ENCODE measurements around the gene IL27RA.
A peak's percentile ranks its signal among the peaks of the same experiment; 100 is the strongest.

Gene IL27RA

DNA sequence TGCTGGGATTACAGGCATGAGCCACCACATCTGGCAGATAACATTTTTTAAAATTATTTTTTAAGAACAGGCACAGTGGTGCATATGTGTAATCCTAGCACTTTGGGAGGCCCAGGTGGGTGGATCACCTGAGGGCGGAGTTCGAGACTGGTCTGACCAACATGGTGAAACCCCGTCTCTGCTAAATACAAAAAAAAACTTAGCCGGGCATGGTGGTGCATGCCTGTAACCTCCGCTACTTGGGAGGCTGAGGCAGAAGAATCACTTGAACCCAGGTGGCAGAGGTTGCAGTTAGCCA, 30.9 kb downstream of the IL27RA start:
- Histone ChIP-seq H3K4me1 (ENCODE audit: insufficient read depth, low read length) (peaks cover 8% of the 10 kb centered on the region), H3K27me3 (ENCODE audit: insufficient read depth, low read length) (peaks cover 8% of the 10 kb centered on the region), H3K9me3 (ENCODE audit: low read length) (no peaks in the 10 kb centered on the region), H3K4me3 (ENCODE audit: low read length) (no peak overlapping the region), H3K36me3 (ENCODE audit: insufficient read depth, low read length) (no peaks in the 10 kb centered on the region), H2AFZ (ENCODE audit: low read depth, low read length) (no peak overlapping the region)

DNA sequence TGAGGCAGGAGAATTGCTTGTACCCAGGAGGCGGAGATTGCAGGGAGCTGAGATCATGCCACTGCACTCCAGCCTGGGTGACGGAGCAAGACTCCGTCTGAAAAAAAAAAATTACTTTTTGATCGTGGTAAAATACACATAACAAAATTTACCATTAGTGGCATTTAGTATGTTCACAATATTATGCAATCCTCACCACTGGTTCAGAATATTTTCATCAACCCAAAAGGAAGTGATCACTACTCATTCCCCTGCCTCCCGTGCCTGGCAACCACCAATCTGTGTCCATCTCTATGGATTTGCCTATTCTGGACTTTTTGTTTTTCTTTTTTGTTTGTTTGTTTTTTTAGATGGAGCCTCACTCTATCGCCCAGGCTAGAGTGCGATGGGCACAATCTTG, 31.5 kb downstream of the IL27RA start:
- H3K4me3 ChIP-seq (ENCODE audit: low read length), result no peak overlapping the region
- H3K9me3 ChIP-seq (ENCODE audit: low read length), result no peaks in the 10 kb centered on the region
- peaks cover 6% of the 10 kb centered on the region for H3K4me1 ChIP-seq (ENCODE audit: insufficient read depth, low read length)

DNA sequence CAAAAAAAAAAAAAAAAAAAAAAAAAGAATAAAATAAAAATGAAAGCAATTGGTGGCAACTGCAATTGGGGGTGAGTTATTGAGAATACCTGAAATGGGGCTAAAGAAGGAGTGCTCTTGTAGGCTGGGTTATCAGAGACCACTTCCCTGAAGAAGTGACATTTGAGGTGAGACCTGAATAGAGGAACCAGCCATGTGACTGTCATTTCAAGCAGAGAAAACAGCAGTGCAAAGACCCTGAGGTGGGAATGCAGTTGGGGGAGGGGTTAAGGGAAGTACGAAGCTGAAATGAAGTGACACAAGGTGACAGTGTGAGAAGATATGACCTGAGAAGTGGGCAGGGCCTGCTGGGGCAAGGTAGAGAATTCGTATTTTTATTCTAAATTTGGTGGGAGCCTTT, 34.6 kb downstream of the IL27RA start:
- no peaks in the 10 kb centered on the region for H3K4me1 ChIP-seq (ENCODE audit: insufficient read depth, low read length)
- H3K27me3 ChIP-seq (ENCODE audit: insufficient read depth, low read length), result no peaks in the 10 kb centered on the region
- no peak overlapping the region for H2AFZ ChIP-seq (ENCODE audit: low read depth, low read length)
- H3K9me3 ChIP-seq (ENCODE audit: low read length), result no peaks in the 10 kb centered on the region
- H3K36me3 ChIP-seq (ENCODE audit: insufficient read depth, low read length), result no peaks in the 10 kb centered on the region
- no peak overlapping the region for H3K4me3 ChIP-seq (ENCODE audit: low read length)

More for the DNA sequence above, 31.5 kb downstream of the IL27RA start:
- Histone ChIP-seq H3K27me3 (ENCODE audit: insufficient read depth, low read length) (peaks cover 8% of the 10 kb centered on the region), H2AFZ (ENCODE audit: low read depth, low read length) (no peak overlapping the region), H3K36me3 (ENCODE audit: insufficient read depth, low read length) (no peaks in the 10 kb centered on the region)

DNA sequence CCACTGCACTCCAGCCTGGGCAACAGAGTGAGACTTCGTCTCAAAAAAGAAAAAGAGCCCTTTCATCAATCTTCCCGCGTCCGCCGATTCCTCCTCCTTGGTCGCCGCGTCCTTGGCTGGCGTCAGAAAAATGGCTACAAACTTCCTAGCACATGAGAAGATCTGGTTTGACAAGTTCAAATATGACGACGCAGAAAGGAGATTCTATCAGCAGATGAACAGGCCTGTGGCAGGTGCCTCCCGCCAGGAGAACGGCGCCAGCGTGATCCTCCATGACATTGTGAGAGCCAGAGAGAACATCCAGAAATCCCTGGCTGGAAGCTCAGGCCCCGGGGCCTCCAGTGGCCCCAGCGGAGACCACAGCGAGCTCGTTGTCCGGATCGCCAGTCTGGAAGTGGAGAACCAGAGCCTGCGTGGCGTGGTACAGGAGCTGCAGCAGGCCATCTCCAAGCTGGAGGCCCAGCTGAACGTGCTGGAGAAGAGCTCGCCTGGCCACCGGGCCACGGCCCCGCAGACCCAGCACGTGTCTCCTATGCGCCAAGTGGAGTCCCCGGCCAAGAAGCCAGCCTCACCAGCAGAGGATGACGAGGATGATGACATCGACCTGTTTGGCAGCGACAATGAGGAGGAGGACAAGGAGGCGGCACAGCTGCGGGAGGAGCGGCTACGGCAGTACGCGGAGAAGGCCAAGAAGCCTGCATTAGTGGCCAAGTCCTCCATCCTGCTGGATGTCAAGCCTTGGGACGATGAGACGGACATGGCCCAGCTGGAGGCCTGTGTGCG, 38.9 kb downstream of the IL27RA start:
- no peak overlapping the region for H2AFZ ChIP-seq (ENCODE audit: low read depth, low read length)
- H3K9me3 ChIP-seq (ENCODE audit: low read length), result no peaks in the 10 kb centered on the region
- H3K36me3 ChIP-seq (ENCODE audit: insufficient read depth, low read length), result no peaks in the 10 kb centered on the region
- peaks cover 14% of the 10 kb centered on the region for H3K4me1 ChIP-seq (ENCODE audit: insufficient read depth, low read length)
- no peaks in the 10 kb centered on the region for H3K27me3 ChIP-seq (ENCODE audit: insufficient read depth, low read length)
- no peak overlapping the region for H3K4me3 ChIP-seq (ENCODE audit: low read length)

DNA sequence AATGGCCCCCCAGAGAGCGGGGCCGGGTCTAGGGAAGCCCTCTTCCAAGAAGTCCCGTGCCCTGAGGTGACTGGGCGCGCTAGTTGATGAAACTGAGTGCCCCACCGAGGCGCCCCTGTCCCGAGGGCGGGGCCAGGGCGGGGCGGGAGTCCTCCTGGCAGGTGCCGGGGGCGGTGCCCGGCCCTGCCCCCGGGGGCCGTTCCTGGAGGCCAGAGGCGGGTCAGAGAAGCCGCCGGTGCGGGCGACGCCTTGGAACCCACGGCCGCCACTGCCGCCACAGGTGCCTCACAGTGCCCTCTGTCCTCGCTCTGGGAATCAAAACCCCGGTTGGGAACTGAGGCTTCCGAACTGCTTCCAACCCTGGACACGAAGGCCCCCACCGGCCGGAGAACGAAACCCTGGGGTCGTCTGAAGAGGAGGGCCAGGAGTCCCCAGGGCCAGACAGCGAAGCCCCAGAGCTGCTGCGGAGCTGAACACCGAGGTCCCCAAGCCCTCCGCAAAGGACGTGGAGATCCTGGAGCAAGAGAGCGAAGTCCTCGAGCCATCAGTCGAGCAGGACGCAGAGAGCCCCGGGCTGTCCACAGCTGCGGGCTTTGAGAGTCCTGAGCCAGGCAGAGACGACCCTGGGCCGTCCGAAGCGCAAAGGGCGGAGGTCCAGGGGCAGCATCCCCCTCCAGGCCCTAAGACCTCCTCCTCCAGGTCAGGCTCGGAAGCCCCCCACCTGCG, 41.1 kb downstream of the IL27RA start, which contains the start of gene MISP3:
Gene MISP3 (plus strand): TSS at position 252 of the 726 bp plus-strand sequence. CDS start 524 bp downstream, outside the sequence.
- peaks cover 14% of the 10 kb centered on the region for H3K4me1 ChIP-seq (ENCODE audit: insufficient read depth, low read length)
- H3K9me3 ChIP-seq (ENCODE audit: low read length), result no peaks in the 10 kb centered on the region
- H3K4me3 ChIP-seq (ENCODE audit: low read length), result peak within 1 kb of the TSS; percentile 59
- H3K27me3 ChIP-seq (ENCODE audit: insufficient read depth, low read length), result no peaks in the 10 kb centered on the region
- peak within 1 kb of the TSS; percentile 74 for H2AFZ ChIP-seq (ENCODE audit: low read depth, low read length)
- no peaks in the 10 kb centered on the region for H3K36me3 ChIP-seq (ENCODE audit: insufficient read depth, low read length)

DNA sequence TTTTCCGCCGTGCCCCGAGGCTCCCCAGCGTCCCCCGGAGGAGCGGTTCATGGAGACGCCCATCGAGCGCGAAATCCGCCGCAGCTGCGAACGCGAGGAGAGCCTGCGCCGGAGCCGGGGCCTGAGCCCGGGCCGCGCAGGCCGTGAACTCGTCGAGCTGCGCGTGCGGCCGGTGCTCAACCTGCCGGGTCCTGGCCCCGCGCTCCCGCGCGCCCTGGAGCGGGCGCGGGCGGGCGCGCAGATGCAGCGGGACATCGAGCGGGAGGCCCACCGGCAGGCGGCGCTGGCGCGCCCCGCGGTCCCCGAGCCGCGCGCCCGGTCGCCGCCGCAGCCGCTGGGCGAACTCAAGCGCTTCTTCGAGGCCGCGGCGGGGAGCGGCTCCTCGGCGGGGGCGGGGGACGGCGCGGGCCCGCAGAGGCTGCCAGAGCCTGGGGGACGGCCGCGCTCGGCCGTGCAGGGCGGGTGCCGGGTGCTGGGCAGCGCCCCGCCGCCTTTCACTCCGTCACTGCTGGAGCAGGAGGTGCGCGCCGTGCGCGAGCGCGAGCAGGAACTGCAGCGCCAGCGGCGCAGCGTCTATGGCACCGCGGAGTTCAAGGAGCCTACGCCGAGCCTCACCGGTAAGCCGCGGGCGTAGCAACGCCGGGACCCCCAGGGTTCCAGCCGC, 41.8 kb downstream of the IL27RA start:
- H3K9me3 ChIP-seq (ENCODE audit: low read length), result no peaks in the 10 kb centered on the region
- peak overlapping the region; percentile 59 for H3K4me3 ChIP-seq (ENCODE audit: low read length)
- peaks cover 14% of the 10 kb centered on the region for H3K4me1 ChIP-seq (ENCODE audit: insufficient read depth, low read length)
- H3K36me3 ChIP-seq (ENCODE audit: insufficient read depth, low read length), result no peaks in the 10 kb centered on the region
- H2AFZ ChIP-seq (ENCODE audit: low read depth, low read length), result peak overlapping the region; percentile 74
- H3K27me3 ChIP-seq (ENCODE audit: insufficient read depth, low read length), result no peaks in the 10 kb centered on the region

DNA sequence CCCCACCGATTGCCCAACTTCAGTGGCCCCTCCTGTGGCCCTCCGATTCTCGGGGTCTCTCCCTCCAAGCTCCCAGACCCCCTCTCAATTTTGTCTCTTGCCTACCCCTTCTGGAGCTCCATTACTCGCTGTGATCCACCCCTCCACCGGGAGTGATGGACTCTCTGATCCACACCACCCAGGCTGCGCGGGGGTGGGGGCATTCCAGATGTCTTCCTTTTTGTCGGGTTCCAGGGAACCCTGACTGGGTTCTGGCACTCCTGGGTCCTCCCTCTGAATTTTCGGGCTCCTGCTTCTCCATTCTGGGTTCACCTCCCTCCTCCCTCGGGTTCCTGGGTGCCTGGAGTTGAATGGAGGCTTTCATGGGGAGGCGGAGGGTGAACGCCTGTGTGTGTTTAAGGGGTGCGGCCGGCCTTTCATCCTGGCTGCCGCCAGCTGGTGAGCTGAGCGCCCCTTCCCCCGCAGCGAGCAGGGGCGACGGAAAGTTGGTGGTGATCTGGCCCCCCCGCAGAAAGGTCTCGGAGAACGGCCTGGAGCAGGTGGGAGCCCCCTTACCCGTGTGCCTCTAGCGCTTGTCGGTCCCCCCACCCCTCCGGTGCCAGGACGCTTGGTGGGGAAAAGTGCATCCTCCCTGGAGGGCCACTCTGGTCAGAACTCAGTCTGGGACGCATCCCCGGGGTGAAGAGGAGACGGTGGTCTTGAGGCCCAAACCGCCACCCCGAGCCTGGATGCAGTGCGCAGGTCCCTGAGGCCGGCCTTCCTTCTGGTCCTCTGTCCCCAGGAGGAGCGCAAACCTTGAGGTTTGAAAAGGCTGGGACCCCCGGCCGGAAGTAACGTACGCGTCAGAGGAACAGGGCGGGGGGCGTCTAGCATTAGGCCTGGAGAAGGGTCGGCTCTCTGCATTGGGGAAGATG, 42.6 kb downstream of the IL27RA start:
- no peaks in the 10 kb centered on the region for H3K36me3 ChIP-seq (ENCODE audit: insufficient read depth, low read length)
- no peaks in the 10 kb centered on the region for H3K9me3 ChIP-seq (ENCODE audit: low read length)
- H3K4me1 ChIP-seq (ENCODE audit: insufficient read depth, low read length), result peaks cover 14% of the 10 kb centered on the region
- H3K4me3 ChIP-seq (ENCODE audit: low read length), result peak overlapping the region; percentile 59
- H3K27me3 ChIP-seq (ENCODE audit: insufficient read depth, low read length), result no peaks in the 10 kb centered on the region
- H2AFZ ChIP-seq (ENCODE audit: low read depth, low read length), result peak overlapping the region; percentile 74

DNA sequence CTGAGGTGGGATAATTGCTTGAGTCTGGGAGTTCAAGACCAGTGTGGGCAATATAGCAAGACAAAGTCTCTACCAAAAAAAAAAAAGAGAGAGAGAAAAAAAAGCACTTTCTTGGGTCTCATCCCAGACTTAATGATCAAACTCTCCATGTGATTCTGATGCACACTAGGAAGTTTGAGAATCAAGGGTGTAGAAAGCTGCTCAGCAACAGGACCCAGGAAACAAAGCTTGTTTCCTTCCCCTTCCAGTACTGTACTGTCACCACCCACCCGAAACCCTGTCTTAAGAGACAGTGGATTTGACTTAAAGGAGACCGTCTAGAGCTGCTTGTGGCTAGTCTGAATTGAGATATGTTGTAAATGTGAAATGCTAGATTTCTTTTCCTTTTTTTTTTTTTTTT, 46.8 kb downstream of the IL27RA start:
- H3K4me3 ChIP-seq (ENCODE audit: low read length), result no peak overlapping the region
- H3K27me3 ChIP-seq (ENCODE audit: insufficient read depth, low read length), result no peaks in the 10 kb centered on the region
- H3K9me3 ChIP-seq (ENCODE audit: low read length), result no peaks in the 10 kb centered on the region
- H3K4me1 ChIP-seq (ENCODE audit: insufficient read depth, low read length), result peaks cover 14% of the 10 kb centered on the region
- H2AFZ ChIP-seq (ENCODE audit: low read depth, low read length), result no peak overlapping the region
- H3K36me3 ChIP-seq (ENCODE audit: insufficient read depth, low read length), result no peaks in the 10 kb centered on the region

DNA sequence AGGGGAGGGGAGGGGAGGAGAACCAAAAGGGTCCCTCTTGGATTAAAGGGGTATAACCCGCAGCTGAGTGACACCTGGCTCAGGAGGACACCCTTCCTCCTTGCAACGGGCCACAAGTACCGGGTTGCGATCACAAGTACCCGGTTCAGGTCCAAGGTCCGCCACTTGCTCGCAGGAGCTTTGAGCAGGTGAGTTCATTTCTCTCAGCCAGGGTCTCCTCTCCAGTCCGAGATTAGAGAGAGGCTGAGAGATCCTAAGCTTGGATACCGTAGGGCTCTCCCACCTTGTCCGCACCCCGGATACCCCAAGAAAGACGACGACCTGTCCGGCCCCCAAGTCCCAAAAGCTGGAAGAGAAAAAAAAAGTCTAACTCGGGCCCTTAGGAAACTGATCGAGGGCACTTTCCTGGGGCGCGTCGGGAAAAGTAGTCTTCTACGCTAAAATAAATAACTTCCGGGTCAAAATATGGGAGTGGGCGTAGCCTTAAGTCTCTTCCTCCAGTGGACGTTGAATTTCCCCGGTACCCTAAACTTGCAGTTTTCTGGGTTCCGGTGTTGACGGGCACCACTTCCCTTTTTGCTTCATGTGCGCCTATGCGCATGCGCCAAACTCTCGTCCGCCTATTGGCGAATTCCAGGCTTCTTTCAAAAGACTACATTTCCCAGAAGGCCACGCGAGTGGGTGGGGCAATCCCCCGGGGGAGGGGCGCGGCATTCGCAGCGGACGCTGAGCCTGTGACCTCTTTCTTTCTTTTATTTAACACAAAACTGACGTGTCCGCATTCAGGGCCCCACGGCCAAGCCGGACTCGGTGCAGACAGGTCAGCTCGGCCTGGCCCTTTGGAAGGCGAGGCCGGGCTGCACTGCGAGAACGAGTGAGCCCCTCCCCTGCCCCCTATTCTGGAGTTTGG, 49.6 kb downstream of the IL27RA start:
- H3K4me3 ChIP-seq (ENCODE audit: low read length), result peak overlapping the region; percentile 69
- peak overlapping the region; percentile 70 for H2AFZ ChIP-seq (ENCODE audit: low read depth, low read length)
- no peaks in the 10 kb centered on the region for H3K9me3 ChIP-seq (ENCODE audit: low read length)
- H3K4me1 ChIP-seq (ENCODE audit: insufficient read depth, low read length), result peaks cover 9% of the 10 kb centered on the region
- no peaks in the 10 kb centered on the region for H3K27me3 ChIP-seq (ENCODE audit: insufficient read depth, low read length)
- H3K36me3 ChIP-seq (ENCODE audit: insufficient read depth, low read length), result no peaks in the 10 kb centered on the region

DNA sequence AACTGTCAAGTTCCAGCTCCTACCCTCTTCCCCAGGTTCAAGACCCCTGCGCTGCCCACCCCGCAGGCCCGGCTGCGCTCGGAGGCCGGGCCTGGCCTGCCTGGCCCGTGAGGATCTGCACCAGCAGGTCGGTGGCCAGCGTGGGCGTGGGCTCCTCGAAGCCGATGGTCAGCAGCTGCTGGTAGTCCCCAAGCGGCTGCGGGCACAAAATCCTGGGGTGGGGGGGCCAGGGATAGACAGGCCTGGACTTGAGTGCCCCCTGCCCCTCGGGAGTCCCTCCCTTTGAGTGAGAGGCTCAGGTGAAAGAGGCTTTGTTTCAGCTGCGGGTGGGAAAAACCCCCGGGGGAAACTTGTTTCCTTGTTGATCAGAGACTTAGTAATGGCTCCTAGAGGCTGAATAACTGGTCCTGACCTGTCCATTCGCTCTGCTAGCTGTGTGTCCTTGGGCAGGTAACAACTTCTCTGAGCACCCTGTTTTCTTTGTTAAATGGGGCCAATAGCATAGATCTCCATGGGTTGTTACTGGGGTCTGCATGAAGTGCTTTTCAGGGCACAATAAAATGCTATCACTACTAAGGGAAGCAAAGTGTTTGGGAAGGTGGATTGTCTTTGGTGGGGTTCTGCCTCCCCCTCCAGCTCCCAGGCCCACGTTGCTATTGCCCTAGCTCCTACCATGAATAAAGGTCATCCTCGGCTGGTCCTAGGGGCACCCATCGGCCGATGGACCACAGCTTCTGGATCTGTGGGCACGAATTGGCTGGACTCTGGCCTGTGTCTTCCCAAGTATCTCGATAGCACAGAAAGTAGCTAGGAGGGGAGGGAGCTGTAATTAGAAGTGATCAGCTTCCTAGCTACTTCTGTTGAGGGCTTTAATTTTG, 50.5 kb downstream of the IL27RA start:
- peak overlapping the region; percentile 69 for H3K4me3 ChIP-seq (ENCODE audit: low read length)
- peaks cover 9% of the 10 kb centered on the region for H3K4me1 ChIP-seq (ENCODE audit: insufficient read depth, low read length)
- H3K9me3 ChIP-seq (ENCODE audit: low read length), result no peaks in the 10 kb centered on the region
- H3K27me3 ChIP-seq (ENCODE audit: insufficient read depth, low read length), result no peaks in the 10 kb centered on the region
- H3K36me3 ChIP-seq (ENCODE audit: insufficient read depth, low read length), result peaks cover 2% of the 10 kb centered on the region
- peak overlapping the region; percentile 70 for H2AFZ ChIP-seq (ENCODE audit: low read depth, low read length)

DNA sequence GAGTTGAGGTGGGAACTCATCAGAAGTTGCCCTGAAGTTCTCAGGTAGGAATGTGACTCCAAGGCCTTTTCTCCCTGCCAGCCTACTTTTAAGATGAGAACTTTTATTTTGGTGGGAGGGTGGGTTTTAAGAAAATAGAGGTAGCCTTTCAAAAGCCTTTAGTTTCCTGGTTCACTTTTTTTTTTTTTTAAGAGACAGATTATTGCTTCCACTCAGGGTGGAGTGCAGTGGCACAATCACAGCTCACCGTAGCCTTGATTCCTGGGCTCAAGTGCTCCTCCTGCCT, 51.1 kb downstream of the IL27RA start:
- peaks cover 5% of the 10 kb centered on the region for H3K36me3 ChIP-seq (ENCODE audit: insufficient read depth, low read length)
- no peak overlapping the region for H2AFZ ChIP-seq (ENCODE audit: low read depth, low read length)
- peaks cover 9% of the 10 kb centered on the region for H3K4me1 ChIP-seq (ENCODE audit: insufficient read depth, low read length)
- H3K4me3 ChIP-seq (ENCODE audit: low read length), result no peak overlapping the region
- H3K9me3 ChIP-seq (ENCODE audit: low read length), result no peaks in the 10 kb centered on the region
- H3K27me3 ChIP-seq (ENCODE audit: insufficient read depth, low read length), result no peaks in the 10 kb centered on the region
